GM18517 (cell line): ENCODE data around the gene OR10V1.
"Not testable (repeated sequence)": the region's sequence is repeated elsewhere in the genome, so short reads cannot be mapped to it uniquely, and the experiment has no call there.

Experiments used
- ATAC-seq: cut with Tn5 transposase; IDR thresholded peaks from one replicate; pipeline ENCODE4 v1.9.1; 2021; ENCODE audit warnings: mild to moderate bottlenecking, moderate library complexity; ENCODE audit not compliant: unreplicated experiment

The OR10V1 gene

GRCh38 chr11:59710136-59710847 lies 3.4 kb downstream of the OR10V1 start:
- no peak for ATAC-seq

GRCh38 chr11:59708537-59708936 lies 5.1 kb downstream of the OR10V1 start:
- ATAC-seq = no peak

- ATAC-seq = no peak
Observed at GRCh38 chr11:59707371-59707770, 6.3 kb downstream of the OR10V1 start.

- no peak for ATAC-seq
Observed at GRCh38 chr11:59706518-59707285, 6.9 kb downstream of the OR10V1 start.

- ATAC-seq = no peak
Observed at GRCh38 chr11:59705294-59705693, 8.4 kb downstream of the OR10V1 start.

- not testable (repeated sequence) for ATAC-seq
Observed at GRCh38 chr11:59703515-59703914, 10.1 kb downstream of the OR10V1 start.

- ATAC-seq = not testable (repeated sequence)
Observed at GRCh38 chr11:59700157-59700556, 13.5 kb downstream of the OR10V1 start.

GRCh38 chr11:59698506-59698905 lies 15.1 kb downstream of the OR10V1 start:
- no peak for ATAC-seq

- no peak for ATAC-seq
Observed at GRCh38 chr11:59692915-59693314, 20.7 kb downstream of the OR10V1 start.

- no peak for ATAC-seq
Observed at GRCh38 chr11:59691156-59691555, 22.5 kb downstream of the OR10V1 start.

- ATAC-seq = no peak
Observed at GRCh38 chr11:59689015-59689414, 24.6 kb downstream of the OR10V1 start.

- not testable (repeated sequence) for ATAC-seq
Observed at GRCh38 chr11:59681260-59681725, 32.4 kb downstream of the OR10V1 start.

- ATAC-seq = peak; percentile 88
Observed at GRCh38 chr11:59680287-59681154, 33.1 kb downstream of the OR10V1 start.

GRCh38 chr11:59679347-59679746 lies 34.3 kb downstream of the OR10V1 start:
- ATAC-seq = no peak

GRCh38 chr11:59678813-59679165 lies 34.9 kb downstream of the OR10V1 start:
- ATAC-seq = no peak

GRCh38 chr11:59678118-59678812 lies 35.4 kb downstream of the OR10V1 start:
- no peak for ATAC-seq

- no peak for ATAC-seq
Observed at GRCh38 chr11:59676205-59676604, 37.4 kb downstream of the OR10V1 start.

- no peak for ATAC-seq
Observed at GRCh38 chr11:59674291-59674690, 39.4 kb downstream of the OR10V1 start.

- no peak for ATAC-seq
Observed at GRCh38 chr11:59673291-59673690, 40.4 kb downstream of the OR10V1 start.

- no peak for ATAC-seq
Observed at GRCh38 chr11:59671471-59671870, 42.2 kb downstream of the OR10V1 start.

GRCh38 chr11:59669611-59670009 lies 44.0 kb downstream of the OR10V1 start:
- ATAC-seq = no peak
